HG03520 (cell line): ENCODE data around the gene MKLN1.
"Not testable (repeated sequence)": the region's sequence is repeated elsewhere in the genome, so short reads cannot be mapped to it uniquely, and the experiment has no call there.

Experiments used
- ATAC-seq: cut with Tn5 transposase; IDR thresholded peaks from one replicate; pipeline ENCODE4 v1.9.1; 2021; ENCODE audit warnings: mild to moderate bottlenecking, moderate library complexity; ENCODE audit not compliant: unreplicated experiment

MKLN1 gene

DNA sequence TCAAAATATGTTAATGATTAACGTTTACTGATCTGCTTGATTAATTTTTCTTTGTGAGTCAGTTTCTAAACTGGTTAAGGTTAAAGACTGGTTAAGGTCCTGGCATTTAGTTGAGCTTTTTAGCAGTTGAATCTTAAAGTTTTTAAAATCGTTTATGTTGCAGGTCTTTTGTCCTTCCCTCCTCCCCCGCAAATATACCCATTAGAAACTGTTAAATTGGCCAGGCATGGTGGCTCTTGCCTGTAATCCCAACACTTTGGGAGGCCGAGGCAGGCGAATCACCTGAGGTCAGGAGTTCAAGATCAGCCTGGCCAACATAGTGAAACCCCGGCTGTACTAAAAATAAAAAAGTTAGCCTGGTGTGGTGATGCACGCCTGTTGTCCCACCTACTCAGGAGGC, 127.9 kb downstream of the MKLN1 start:
- ATAC-seq = no peak

DNA sequence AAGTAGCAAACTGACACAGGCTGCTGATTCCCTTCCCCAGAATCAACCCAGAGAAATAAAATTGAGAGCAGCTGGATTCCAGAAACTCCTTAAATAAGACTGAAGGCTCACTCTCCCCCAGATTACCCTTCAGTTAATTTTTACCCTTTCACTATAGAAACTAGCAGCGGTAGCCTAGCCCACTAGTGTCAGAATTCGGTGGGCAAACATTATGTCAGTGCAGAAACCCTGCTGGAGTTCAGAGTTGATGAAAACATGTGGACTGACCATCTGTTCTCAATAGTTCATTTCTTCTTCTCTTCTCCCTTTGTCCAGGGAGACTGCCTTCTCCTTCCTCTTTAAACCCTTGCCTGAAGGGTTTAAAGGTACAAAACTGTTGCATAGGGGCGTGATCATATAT, 128.7 kb downstream of the MKLN1 start:
- ATAC-seq = no peak

DNA sequence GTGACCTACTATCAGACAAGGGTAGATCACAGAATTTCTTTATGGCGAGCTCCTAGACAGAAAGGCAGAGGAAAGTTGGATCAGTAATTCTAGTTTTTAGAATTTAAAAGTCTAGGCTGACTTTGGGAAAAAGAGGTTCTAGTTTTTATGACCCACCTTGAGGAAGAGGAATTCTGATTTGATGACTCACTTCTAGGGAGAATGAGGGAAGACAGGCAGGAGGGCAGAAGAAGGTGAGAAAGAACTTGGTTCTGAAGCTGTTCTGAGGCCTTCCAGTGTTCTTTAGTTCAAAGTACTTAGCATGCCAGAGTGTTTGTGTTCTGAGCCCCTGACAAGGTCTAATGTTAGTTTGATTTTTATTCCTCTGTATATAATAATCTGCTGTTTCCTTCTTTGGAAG, 131.6 kb downstream of the MKLN1 start:
- no peak for ATAC-seq

DNA sequence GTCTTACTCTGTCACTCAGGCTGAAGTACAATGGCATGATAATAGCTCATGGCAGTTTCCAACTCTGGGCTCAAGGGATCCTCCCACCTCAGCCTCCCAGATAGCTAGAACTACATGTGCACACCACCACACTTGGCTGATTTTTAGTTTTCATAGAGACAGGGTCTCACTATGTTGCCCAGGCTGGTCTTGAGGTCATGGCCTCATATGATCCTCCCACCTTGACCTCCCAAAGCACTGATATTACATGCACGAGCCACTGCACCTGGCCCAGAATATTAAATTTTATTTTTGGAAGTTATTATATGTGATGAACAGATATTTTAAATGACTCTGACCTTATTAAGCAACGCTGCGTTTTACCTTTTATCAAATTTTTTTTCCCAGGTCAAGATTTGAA, 134.4 kb downstream of the MKLN1 start:
- ATAC-seq = no peak

DNA sequence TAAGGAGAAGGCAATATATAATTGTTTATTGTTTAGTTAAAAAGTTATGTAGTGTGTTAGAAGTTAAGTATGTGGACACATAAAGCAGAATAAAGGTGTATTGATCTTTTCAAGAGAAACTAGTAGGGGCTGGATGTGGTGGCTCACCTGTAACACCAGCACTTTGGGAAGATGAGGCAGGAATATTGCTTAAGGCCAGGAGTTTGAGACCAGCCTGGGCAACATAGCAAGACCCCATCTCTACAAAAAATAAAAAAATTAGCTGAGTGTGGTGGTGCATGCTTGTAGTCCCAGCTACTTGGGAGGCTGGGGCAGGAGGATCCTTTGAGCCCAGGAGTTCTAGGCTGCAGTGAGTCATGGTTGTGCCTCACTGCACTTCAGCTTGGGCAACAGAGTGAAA, 135.0 kb downstream of the MKLN1 start:
- not testable (repeated sequence) for ATAC-seq

DNA sequence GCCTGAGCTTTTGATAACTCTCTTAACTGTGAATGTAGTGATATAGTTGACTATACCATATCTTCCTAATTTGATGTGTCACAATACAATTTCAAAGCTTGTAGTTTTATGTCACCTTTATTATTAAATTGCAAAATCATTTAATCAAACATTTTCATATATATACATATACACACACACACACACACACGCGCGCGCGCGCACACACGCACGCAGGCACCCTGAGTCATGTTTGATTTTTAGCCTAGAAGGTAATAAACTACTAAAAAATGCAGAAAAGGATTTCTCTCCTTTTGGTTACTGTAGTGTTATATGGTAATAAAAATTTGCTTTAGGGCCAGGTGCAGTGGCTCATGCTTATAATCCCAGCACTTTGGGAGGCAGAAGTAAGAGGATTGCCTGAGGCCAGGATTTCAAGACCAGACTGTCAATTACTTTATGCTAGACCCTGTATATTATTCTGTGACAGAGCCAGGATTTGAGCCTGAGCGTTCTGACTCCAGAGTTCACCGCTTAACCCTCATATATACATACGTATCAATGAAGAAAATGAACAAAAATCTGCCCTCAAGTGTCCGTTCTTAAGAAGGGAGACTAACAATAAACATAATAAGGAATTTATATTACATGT, 139.2 kb downstream of the MKLN1 start:
- ATAC-seq = no peak

DNA sequence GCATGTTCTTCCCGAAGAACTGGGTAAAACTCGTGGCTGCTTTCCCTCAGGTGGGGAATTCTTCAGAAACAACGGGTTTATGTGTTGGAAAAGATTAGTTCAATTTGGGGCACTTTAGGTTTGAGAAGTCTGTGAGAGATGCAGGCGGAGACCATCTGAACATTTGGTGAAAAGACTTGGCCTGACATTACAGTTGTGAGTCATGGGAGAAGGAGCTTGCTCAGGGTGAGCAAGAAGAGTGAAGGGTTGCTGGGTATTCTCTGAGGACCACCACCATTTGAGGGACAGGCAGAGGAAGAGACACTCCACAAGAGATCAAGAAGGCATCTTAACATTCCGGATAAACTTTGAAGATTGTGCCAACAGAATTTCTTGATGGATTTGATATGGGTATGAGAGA, 140.1 kb downstream of the MKLN1 start:
- no peak for ATAC-seq

DNA sequence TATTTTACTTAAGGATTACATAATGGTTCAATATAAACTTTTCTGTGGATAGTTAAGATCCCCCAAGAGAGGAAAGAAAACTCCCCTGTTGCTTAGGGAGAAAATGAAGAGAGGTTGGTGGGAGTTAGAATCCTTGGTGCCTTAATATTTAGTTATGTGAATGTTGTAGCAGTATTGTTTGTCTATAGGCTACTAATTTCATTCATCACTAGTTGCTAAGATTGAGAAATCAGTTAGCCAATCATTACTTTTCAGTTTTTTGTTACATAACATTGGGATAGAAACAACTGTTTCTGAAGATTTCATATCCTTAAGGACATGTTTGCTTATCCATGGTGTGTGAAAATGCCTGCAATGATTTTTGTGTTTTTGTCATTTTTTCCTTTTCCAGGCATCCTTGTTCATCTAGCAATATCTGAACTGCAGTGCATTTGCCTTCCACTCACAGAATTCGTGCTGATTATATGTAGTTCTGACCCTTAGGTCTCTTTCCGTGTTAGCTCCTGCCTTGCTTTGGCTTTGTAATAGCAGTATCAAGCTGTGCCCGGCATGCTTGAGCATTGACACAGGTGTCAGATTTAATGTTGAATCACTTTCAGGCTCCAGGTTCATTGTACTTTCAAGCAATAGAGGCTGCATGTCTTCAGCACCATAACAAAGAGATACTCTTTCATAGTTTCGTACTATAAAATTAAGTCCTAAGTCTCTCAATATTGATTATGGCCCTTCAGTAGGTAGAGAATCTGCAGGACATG, 143.8 kb downstream of the MKLN1 start:
- ATAC-seq = no peak

DNA sequence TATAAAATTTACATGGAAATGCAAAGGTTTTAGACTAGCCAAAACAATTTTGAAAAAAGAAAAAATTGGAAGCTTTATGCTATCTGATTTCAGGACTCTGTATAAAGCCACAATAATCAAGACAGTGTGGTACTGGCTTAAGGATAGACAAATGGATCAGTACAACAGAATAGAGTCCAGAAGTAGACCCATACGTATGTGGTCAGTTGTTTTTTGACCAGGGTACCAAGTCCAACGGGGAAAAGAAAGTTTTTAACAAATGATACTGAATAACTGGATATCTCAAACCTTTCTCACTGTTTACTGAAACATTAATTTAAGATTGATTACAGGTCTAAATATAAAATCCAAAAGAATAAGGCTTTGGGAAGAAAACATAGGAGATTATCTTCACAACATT, 149.1 kb downstream of the MKLN1 start:
- no peak for ATAC-seq

DNA sequence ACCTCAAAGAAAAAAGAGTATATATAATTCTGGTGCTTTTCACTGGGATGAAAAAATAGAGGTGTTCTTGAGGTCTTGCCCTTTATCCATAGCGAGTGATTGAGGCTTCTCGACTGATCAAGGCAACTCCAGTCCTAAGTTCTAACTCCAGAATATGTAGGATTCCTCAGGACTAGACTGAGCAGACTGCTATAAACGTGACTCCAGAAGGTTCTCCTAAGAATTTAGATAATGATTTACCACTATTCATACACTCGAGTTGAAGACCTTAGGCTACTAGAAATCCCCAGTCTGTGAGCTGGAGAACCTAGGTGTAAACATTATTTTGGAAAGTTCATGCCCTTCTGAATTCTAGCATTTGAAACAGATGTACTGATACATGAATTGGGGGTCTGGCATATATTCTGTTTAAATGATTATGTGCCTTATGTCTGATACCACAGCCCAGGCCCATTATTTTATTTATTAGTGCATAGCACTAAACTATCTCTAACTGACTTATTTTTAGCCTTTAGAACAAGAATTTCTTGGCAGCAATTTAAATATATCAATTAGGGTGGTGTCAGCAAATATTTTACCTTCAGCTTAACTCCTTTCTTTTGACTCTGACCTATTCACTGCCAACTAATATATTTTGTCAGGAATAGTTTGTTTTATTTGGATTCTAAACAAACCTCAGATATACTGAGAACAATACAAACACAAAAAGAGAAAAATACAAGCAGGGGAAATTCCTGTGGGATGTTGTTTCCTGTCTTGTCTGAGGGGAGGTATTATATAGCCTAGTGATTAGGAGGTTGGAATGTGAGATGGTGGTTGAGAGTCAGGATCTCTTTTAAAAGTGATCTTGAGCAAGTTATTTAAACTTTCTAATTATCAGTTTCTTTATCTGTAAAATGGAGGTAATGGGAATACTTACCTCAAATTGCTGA, 153.0 kb downstream of the MKLN1 start:
- no peak for ATAC-seq

DNA sequence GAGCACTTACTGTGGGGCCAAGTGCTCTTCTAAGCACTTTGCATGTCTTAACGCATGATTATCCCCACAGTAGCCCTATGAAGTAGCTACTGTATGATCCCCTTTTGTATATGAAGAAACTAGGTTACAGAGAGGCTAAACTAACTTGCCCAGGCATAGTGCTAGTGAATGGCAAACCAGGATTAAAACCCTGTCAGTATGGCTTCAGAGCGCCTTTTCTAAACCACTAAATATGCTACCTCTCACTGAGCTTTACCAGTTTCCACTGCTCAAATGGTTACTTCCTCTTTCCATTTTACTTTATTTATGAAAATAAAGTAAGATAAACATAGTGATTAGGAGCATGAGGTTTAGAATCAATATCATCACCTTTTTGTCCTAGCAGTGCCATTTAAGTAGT, 155.1 kb downstream of the MKLN1 start:
- no peak for ATAC-seq

DNA sequence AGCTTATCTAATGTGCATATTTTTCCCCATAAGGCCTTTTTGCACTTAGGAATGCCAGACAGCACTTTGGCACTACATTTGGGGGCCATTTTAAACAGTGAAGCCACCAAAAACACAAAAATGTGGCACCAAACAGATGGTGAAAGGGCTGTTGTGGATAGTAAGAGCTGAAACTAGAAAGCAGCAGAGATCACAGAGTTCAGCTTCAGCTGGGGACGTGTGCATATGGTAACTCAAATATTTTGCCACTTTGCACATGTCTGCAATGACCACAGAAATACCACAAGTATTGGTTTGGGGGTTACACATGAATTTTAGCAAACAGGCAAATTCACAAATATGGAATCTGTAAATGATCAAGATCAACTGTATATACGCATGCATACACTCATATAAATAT, 155.9 kb downstream of the MKLN1 start:
- ATAC-seq = no peak

DNA sequence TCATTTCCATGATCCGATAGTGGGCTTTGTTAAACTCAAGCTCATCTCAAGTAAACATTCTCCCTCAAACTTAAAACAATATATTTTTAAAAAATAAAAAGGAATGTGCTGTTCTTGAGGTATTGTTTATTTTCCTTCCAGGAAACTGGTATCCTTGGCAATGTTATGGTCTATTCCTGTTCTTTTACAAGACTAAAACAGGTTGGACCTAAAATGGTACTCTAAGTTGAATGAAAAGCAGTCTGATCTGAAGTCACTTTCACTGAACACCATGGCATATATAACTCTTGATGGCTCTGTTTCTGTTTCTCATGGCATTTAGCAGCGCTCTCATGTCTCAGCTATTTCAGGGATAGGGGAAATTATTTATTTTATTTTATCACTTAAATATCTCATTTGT, 158.7 kb downstream of the MKLN1 start:
- ATAC-seq = no peak

DNA sequence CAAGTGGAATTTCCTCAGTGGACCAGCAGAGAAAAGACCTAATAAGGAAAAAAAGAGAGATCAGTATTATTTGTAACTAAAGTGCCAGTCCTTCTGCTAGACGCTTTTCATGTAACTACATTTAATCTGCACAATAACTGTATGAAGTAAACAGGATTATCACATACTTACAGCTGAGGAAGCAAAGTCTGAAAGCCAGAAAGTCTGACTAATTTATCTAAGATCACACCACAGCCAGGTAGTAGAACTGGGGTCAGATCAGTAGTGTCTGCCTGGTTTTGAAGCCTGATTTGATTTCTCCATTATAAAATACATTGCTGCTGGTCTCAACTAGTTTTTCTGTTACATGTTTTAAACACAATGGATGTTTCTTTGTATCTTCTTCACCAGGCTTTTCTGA, 159.5 kb downstream of the MKLN1 start:
- ATAC-seq = no peak

DNA sequence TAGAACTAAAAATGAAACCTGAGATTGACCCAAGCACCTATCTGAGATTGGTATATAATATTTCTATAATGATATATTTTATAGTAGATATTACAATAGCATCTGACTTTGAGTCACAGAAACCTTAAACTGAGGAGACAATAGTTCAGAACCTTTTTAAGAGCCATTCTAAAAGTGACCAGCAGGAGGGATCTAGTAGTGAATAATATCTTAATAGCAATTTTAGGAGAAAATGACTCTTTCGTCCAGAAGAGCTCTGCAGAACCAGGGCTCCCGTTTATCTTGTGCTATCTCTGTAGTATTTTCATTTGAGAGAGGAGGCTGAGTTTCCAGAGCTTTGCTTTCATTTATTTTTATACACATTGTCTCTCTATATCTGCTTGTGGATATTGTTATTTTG, 160.7 kb downstream of the MKLN1 start:
- no peak for ATAC-seq

DNA sequence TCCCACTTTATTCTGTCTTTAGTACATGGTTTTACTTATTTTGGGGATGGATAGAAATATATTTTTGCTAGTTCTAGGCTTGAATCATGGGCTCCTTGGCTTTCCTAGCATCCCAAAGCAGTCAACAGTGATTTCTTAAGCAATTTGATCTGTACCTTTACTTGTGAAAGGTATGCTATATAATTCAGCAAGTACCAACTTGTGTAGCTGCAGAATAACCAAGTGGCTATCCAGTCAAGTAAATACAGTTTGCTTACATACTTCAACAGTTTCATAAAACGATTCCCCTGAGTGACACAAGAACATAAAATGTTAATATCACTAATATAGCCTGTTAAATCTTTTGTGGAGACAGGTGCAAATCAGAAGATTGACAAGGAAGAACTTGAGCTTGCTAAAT, 161.5 kb downstream of the MKLN1 start:
- no peak for ATAC-seq

DNA sequence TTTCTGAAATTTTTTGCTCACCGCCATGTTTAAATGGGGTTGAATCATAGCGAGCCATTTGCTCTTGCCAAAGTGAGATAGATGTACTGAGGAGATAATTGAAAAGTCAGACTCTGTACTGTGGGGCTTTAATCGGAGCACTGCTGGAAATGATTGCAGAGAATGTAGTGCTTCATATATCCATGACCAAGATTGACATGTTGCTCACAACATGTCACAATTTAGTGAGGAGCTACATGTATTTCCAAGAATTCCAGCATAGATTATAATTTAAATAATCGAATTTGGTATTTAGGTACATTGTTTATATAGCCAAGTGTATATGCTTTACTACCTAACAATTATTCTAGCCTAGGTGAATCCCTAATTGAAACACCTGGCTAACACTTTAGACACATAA, 162.2 kb downstream of the MKLN1 start:
- no peak for ATAC-seq

DNA sequence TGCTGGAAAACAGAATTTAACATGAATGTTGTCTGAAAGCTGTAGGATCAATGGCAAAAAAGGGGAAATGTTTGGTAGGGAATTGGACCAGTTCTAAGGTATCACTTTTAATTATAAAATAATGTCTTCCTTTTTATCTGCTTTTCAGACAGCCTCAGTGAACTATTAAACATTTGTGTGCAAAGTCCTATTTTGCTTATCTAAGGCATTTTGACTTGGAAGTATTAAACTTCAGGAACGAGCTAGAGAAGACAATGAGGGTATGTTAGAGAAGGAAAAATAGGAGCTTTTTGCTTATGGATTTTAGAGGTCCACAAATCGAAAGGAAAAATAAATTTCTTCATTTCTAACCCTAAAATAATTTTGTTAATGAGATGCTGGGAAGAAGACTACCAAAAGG, 165.4 kb downstream of the MKLN1 start:
- ATAC-seq = no peak

DNA sequence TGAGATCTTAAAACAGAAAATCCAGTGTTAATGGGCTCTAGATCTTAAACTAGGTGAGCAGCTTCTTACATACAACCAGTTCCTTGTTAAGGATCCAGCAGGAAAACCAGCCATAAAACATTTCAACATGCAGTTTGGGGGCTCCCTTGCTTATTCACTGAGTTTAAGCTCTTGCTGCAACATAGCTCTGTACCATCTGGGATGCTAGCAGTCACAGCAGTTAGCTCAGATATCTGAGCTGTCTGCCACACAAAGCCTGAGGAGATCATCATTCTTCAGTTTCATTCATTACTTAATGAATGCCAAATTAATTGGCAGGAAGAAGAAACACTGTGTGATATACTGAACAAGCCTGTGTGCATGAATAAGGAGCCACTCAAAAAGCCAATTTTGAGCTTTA, 165.9 kb downstream of the MKLN1 start:
- ATAC-seq = no peak

DNA sequence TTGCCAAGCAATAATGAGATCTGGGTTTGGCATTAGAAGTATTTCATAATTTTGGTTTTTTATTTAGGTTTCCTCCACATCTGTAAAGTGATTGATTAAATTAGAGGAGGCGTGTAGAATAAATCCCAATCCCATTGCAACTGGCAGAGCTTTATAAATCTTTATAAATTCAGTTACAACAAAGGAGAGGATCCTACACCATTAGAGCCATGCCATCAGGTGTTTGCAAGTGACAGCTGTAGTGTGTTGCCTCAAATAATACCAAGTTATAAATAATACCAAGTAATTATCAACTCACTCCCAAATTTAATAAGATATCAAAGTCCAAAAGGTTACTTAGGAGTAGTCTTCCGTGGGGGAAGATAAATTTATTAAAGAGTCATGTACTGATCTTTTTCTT, 166.5 kb downstream of the MKLN1 start:
- ATAC-seq = no peak

DNA sequence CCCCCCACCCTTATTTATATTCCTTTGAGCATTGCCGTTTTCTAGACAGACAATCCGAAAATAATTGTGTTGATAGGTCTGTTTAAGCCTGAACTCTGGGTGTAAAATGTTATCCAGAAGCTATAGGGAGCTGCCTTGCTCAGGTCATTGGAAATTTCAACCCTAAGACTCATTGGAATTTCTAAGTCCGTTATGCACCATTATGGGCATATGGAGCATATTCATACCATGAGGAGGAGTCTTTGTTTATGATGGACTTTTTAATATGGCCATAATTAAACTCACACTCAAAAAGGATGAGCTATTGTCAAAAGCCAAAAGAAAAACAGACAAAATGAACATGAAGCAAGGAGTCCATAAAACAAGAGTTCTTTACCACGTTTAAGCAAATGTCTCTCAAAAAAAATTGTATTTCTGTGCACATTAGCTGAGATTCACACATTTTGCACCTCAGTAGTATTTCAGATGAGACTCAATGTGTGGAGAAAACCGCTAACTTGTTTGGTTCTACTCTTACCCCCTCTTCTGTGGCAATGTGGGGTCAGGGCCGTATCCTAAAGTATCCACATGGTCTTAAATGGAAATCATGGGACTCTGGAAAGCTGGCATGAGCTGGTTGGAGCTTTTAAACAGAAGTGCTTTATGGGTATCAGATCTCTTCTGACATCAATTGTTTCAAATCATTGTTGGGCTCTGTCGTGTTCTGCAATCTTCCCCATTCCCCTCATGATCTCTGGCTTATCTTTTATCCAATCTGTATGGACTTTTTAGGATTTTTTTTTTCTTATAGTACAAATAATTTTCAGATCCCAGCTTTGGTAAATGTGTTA, 168.2 kb downstream of the MKLN1 start:
- ATAC-seq = no peak
